HG03571 (cell line): ENCODE results near the gene KIFBP.

Experiments used
- ATAC-seq: cut with Tn5 transposase; IDR thresholded peaks from one replicate; pipeline ENCODE4 v1.9.1; 2021; ENCODE audit not compliant: unreplicated experiment

KIFBP gene

DNA sequence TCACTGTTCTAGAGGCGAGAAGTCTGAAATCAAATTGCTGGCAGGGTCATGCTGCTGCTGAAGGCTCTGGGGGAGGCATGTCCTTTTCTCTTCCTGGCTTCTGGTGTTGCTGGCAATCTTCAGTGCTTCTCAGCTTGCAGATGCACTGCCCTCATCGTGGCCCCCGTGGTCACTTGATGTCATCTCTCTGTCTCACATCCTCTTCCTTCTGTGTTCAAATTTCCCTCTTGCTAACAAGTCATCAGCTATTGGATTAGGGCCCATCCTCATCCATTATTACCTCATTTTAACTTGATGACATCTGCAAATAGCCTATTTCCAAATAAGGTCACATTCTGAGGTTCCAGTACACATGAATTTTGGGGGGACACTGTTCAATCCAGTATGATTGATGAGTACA lies 62.7 kb downstream of the KIFBP start:
- ATAC-seq = no peak

GRCh38 chr10:69051710-69052487 lies 63.3 kb downstream of the KIFBP start:
- ATAC-seq = no peak

GRCh38 chr10:69052736-69053135 lies 64.1 kb downstream of the KIFBP start:
- ATAC-seq = no peak

- ATAC-seq = no peak
Observed at GRCh38 chr10:69055241-69055640, 66.6 kb downstream of the KIFBP start.

GRCh38 chr10:69056129-69056528 lies 67.5 kb downstream of the KIFBP start:
- no peak for ATAC-seq

GRCh38 chr10:69056536-69057260 lies 68.1 kb downstream of the KIFBP start:
- ATAC-seq = no peak

DNA sequence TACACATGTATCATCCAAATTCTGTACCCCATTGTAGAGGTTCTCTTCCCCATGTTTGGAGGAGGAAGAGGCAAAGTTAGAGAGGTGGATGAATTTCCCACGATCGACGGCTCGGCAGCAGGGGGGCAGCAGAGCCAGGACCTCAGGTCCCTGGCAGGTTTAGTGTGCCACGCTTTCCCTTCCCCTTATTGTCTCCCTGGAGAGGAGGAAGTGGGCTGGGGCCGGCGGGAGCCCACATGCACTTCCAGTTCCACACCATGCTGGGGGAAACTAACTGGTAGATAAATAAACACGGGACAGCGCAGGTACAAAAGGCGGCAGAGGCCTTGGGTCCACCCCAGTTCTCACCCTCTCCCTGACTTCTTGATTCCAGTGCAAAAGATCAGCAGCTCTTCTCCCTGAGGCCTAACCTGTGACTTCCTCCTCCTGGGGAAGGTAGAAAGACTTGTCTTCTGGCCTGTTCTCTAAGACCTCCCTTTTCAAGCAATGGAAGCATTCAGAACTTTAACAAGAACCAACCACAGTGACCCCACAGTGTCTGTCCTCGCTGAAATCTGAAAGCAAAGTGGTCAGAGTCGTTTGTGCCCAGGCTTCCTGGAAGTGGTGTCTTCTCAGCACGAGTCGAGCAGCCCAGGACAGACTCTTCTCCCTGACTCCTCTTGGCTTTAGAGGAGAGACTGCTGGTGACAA lies 68.8 kb downstream of the KIFBP start:
- no peak for ATAC-seq

DNA sequence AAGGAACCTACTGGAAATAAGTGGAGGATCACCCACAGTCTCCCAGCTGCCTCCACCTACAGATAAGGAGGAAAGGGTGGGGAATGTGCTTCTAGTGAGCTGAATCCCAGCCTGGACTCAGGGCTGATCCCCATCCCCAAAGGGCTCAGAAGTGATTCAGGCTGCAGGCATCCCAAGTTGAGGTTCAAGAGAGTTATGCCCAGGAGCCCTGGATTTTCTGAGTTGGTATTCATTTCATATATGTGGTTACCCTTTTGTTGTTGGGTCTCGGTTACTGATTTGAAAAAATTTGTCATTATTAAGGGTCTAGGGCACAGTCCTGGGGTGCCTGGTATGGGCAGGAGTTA lies 69.3 kb downstream of the KIFBP start:
- ATAC-seq = no peak

DNA sequence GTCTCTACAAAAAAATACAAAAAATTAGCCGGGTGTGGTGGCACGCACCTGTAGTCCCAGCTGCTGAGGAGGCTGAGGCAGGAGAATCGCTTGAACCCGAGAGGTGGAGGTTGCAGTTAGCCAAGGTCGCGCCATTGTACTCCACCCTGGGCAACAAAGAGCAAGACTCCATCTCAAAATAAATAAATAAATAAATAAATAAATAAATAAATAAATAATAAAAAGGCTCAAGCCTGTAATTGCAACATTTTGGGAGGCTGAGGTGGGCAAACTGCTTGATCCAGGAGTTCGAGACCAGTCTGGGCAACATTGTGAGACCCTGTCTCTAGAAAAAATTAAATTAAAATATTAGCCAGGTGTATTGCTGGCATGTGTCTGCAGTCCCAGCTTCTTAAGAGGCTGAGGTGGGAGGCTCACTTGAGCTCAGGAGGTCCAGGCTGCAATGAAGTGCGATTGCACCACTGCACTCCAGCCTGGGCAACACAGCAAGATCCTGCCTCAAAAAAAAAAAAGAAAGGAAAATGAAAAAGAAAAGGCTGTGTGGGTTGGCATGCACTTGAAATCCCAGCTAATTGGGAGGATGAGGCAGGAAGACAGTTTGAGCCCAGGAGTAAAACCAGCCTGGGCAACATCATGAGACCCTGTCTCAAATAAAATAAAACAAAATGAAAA lies 71.7 kb downstream of the KIFBP start:
- no peak for ATAC-seq

DNA sequence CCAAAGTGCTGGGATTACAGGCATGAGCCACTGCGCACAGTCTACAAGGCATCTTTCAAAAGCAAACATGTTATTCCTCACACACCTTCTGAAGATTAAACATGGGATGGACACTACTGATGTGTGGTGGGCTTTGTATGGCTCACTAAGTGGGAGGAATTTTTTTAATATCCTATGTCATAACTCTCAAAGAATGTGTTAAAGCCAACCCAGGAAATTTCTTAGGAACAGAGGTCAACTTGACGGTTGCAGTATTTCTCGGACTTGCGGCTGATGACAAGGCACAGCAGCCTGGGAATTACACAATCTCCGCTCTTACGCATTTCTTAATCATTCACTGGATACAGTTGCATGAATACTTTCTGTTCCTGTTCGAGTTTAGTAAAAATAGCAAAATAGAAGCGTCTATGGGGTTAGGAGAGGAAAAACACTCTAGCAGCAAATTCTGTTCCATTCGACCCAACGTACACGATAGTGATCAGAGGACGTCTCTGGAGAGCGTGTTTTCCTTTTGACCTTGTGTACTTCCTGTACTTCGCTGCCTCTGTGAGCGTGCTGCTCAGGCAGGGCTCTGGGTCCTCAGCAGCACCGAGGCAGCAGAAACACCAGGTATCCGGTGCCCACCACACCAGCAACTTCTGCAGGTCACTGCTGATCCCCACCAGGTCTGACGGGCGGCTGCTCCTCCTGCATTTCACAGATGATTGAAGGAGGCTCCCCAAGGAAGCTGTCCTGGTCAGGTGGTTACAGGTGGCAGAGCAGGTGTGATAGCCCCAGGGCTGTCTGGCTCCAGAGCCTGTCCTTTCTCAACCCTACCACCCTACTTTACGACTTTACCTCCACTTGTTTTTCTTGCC lies 72.9 kb downstream of the KIFBP start:
- ATAC-seq = peak; percentile 51

DNA sequence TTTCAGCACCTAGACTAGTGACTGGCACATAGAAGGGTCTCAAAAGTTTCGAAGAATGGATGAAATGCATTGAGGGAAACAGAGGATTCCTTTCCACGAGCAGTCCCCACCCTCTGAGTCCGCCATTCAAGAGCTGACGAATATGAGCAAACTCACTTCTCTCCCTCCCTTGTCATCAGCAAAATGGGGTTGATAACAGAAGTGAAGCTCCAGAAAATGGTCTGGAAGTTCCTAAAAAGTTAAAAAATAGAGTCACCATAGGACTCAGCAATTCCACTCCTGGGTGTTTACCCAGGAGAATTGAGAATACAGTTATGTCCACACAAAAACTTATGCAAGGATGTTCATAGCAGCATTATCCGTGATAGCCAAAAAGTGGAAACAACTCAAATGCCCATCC lies 74.3 kb downstream of the KIFBP start:
- no peak for ATAC-seq

DNA sequence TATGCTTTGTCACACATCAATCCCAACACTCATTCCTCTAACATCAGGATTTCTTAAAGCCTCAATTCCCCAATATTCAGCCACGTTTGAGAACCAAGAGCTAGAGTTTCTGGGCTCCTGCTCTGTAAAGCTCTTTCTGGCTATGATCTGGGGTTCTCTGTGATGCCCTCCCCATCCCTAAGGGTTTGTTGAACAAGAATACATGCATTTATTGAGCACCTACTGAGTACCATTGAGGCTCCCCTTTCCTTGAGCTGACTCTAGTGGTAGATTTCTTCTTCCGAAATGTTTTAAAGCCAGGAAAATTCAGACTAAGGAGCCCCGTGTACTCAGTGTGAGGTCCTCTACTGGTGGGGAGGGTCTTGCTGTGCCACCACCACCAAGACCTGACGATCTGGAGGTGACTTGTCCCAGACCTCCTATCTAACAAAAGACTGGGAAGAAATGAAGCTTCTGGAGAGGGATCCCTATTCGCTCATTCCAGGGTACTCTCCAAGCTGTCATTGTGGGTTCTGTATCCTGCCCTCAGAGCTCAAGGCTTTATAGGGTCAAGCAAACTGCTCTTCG lies 76.2 kb downstream of the KIFBP start:
- ATAC-seq = no peak

GRCh38 chr10:69065406-69066361 lies 77.1 kb downstream of the KIFBP start:
- no peak for ATAC-seq
